ENCODE measurements around the gene MBOAT2.

MBOAT2 gene

DNA sequence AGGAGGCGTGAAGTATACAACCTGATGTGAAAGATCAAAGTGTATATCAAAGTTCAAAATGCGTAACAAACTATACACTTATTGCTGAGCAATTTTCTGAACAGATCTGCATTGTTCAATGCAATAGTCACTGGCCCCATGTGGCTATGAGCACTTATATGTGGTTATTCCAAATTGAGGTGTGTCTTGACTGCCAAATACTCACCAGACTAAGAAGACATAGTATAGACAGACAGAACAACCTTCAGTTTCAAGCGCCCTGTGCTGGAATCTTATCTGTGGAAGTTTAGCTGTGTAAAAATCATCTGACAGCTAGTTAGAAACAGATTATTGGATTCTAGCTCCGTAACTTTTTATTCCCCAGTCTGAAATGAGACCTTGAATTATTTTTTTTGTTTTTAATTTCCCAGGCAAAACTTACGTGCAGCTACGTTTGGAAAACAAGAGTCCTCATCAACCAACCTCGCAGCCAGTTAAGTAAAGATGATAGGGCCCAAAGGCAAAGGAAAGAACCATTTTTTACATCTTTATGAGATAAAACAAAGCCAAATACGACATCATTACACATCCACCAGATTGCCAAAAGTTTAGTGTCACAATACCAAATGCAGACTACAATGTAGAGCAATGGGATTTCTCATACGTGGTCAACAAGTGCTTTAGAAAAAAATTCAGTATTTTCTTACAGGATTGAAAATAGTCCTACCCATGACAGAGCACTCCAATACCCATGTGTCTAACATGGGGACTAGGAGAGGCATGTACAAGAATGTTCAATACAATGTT is 37.2 kb downstream of the MBOAT2 start:
- H3K27me3 ChIP-seq (ENCODE audit: insufficient read depth, low read length, poor library complexity, severe bottlenecking), result no peaks in the 10 kb centered on the region
- peaks cover 45% of the 10 kb centered on the region for H3K79me2 ChIP-seq (ENCODE audit: insufficient read depth, low read length)
- peak overlapping the region; percentile 63 for H3K4me3 ChIP-seq (ENCODE audit: low read length, poor library complexity, severe bottlenecking)
- peaks cover 6% of the 10 kb centered on the region; the same call in 1 of the 2 replicates for H3F3A ChIP-seq (ENCODE audit: low read depth)
- no peaks in the 10 kb centered on the region for H3K36me3 ChIP-seq (ENCODE audit: insufficient read depth, low read length)
- no peak overlapping the region for H2AFZ ChIP-seq (ENCODE audit: low read length)
- peak overlapping the region; percentile 55 for H3K9ac ChIP-seq (ENCODE audit: low read depth, low read length, poor library complexity, severe bottlenecking)
- peaks cover 24% of the 10 kb centered on the region for H3K4me1 ChIP-seq (ENCODE audit: insufficient read depth, low read length, poor library complexity, severe bottlenecking)
- H4K20me1 ChIP-seq (ENCODE audit: insufficient read depth, low read length, poor library complexity, severe bottlenecking), result no peaks in the 10 kb centered on the region
- H3K9me2 ChIP-seq (replicated peaks; ENCODE audit: low read depth, low read length), result no peaks in the 10 kb centered on the region
- H3K9me3 ChIP-seq (ENCODE audit: insufficient read depth, low read depth, low read length), result no peaks in the 10 kb centered on the region
- H3K4me2 ChIP-seq (ENCODE audit: low read depth, low read length, poor library complexity, severe bottlenecking), result peak overlapping the region; percentile 79
- TF ChIP-seq CTCF (conservative IDR thresholded peaks at IDR 0.05; ENCODE audit: low read length) (no peak), EZH2phosphoT487 (IDR thresholded peaks at IDR 0.05; ENCODE audit: borderline replicate concordance) (no peak)

- Histone ChIP-seq H3K9me2 (replicated peaks; ENCODE audit: low read depth, low read length) (no peaks in the 10 kb centered on the region), H3K79me2 (ENCODE audit: insufficient read depth, low read length) (peaks cover 52% of the 10 kb centered on the region)
- TF ChIP-seq EZH2phosphoT487 (IDR thresholded peaks at IDR 0.05; ENCODE audit: borderline replicate concordance), result no peak
- no peak for TF ChIP-seq CTCF (conservative IDR thresholded peaks at IDR 0.05; ENCODE audit: low read length)
These were observed 38.1 kb downstream of the MBOAT2 start for GRCh38 chr2:8965216-8965969.

DNA sequence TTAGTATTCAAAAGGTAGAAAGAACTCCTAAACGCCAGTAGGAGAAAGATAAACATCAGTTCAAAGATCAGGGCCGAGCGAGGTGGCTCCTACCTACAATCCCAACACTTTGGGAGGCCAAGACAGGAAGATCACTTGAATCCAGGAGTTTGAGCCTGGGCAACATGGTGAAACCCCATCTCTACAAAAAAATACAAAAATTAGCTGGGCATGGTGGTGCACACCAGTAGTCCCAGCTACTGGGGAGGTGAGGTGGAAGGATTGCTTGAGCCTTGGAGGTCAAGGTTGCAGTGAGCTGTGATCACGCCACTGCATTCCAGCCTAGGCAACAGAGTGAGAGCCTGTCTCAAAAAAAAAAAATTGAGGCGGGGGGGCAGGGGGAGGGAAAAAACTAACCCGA is 40.6 kb downstream of the MBOAT2 start:
- Histone ChIP-seq H2AFZ (ENCODE audit: low read length) (no peak overlapping the region), H3K4me1 (ENCODE audit: insufficient read depth, low read length, poor library complexity, severe bottlenecking) (peaks cover 26% of the 10 kb centered on the region), H3K9me3 (ENCODE audit: insufficient read depth, low read depth, low read length) (no peaks in the 10 kb centered on the region), H4K20me1 (ENCODE audit: insufficient read depth, low read length, poor library complexity, severe bottlenecking) (no peaks in the 10 kb centered on the region), H3K9me2 (replicated peaks; ENCODE audit: low read depth, low read length) (no peaks in the 10 kb centered on the region), H3K4me2 (ENCODE audit: low read depth, low read length, poor library complexity, severe bottlenecking) (no peak overlapping the region), H3K36me3 (ENCODE audit: insufficient read depth, low read length) (no peaks in the 10 kb centered on the region), H3K27me3 (ENCODE audit: insufficient read depth, low read length, poor library complexity, severe bottlenecking) (no peaks in the 10 kb centered on the region), H3K9ac (ENCODE audit: low read depth, low read length, poor library complexity, severe bottlenecking) (no peak overlapping the region), H3K79me2 (ENCODE audit: insufficient read depth, low read length) (peaks cover 57% of the 10 kb centered on the region), H3F3A (ENCODE audit: low read depth) (peaks cover 6% of the 10 kb centered on the region; the same call in 1 of the 2 replicates), H3K4me3 (ENCODE audit: low read length, poor library complexity, severe bottlenecking) (no peak overlapping the region)
- no peak for TF ChIP-seq CTCF (conservative IDR thresholded peaks at IDR 0.05; ENCODE audit: low read length)
- no peak for TF ChIP-seq EZH2phosphoT487 (IDR thresholded peaks at IDR 0.05; ENCODE audit: borderline replicate concordance)

More at GRCh38 chr2:8965216-8965969, 38.1 kb downstream of the MBOAT2 start:
- H3K4me1 ChIP-seq (ENCODE audit: insufficient read depth, low read length, poor library complexity, severe bottlenecking), result peaks cover 24% of the 10 kb centered on the region
- H4K20me1 ChIP-seq (ENCODE audit: insufficient read depth, low read length, poor library complexity, severe bottlenecking), result no peaks in the 10 kb centered on the region
- H2AFZ ChIP-seq (ENCODE audit: low read length), result no peak overlapping the region
- no peaks in the 10 kb centered on the region for H3K36me3 ChIP-seq (ENCODE audit: insufficient read depth, low read length)
- peaks cover 6% of the 10 kb centered on the region; the same call in 1 of the 2 replicates for H3F3A ChIP-seq (ENCODE audit: low read depth)
- peak overlapping the region; percentile 79 for H3K4me2 ChIP-seq (ENCODE audit: low read depth, low read length, poor library complexity, severe bottlenecking)
- H3K4me3 ChIP-seq (ENCODE audit: low read length, poor library complexity, severe bottlenecking), result peak overlapping the region; percentile 63
- H3K27me3 ChIP-seq (ENCODE audit: insufficient read depth, low read length, poor library complexity, severe bottlenecking), result no peaks in the 10 kb centered on the region
- peak overlapping the region; percentile 55 for H3K9ac ChIP-seq (ENCODE audit: low read depth, low read length, poor library complexity, severe bottlenecking)
- H3K9me3 ChIP-seq (ENCODE audit: insufficient read depth, low read depth, low read length), result no peaks in the 10 kb centered on the region

Measured in Loucy (cell line).